ENCODE measurements around the gene AGR2.

The AGR2 gene

GRCh38 chr7:16791905-16792698 is 12.7 kb downstream of the AGR2 start:
- H3K4me3 ChIP-seq (replicated peaks in 1 of 2; ENCODE audit: low read depth in 2 of 2, low read length in 2 of 2), result no peak overlapping the region
- no peak for DNase-seq (ENCODE audit: low read depth in 2 of 2)
- TF ChIP-seq, protein P1, sequence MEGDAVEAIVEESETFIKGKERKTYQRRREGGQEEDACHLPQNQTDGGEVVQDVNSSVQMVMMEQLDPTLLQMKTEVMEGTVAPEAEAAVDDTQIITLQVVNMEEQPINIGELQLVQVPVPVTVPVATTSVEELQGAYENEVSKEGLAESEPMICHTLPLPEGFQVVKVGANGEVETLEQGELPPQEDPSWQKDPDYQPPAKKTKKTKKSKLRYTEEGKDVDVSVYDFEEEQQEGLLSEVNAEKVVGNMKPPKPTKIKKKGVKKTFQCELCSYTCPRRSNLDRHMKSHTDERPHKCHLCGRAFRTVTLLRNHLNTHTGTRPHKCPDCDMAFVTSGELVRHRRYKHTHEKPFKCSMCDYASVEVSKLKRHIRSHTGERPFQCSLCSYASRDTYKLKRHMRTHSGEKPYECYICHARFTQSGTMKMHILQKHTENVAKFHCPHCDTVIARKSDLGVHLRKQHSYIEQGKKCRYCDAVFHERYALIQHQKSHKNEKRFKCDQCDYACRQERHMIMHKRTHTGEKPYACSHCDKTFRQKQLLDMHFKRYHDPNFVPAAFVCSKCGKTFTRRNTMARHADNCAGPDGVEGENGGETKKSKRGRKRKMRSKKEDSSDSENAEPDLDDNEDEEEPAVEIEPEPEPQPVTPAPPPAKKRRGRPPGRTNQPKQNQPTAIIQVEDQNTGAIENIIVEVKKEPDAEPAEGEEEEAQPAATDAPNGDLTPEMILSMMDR (IDR thresholded peaks at IDR 0.05; ENCODE audit: low read depth, low read length), result no peak

GRCh38 chr7:16791071-16791470 is 13.7 kb downstream of the AGR2 start:
- DNase-seq (ENCODE audit: low read depth in 2 of 2), result no peak
- TF ChIP-seq, protein P1 (IDR thresholded peaks at IDR 0.05; ENCODE audit: low read depth, low read length), result no peak
- H3K4me3 ChIP-seq (replicated peaks in 1 of 2; ENCODE audit: low read depth in 2 of 2, low read length in 2 of 2), result no peak overlapping the region

GRCh38 chr7:16787127-16787526 is 17.7 kb downstream of the AGR2 start:
- TF ChIP-seq, protein P1 (IDR thresholded peaks at IDR 0.05; ENCODE audit: low read depth, low read length), result no peak
- no peak for DNase-seq (ENCODE audit: low read depth in 2 of 2)
- H3K4me3 ChIP-seq (replicated peaks in 1 of 2; ENCODE audit: low read depth in 2 of 2, low read length in 2 of 2), result no peak overlapping the region

- no peak for DNase-seq (ENCODE audit: low read depth in 2 of 2)
- TF ChIP-seq, protein P1 (IDR thresholded peaks at IDR 0.05; ENCODE audit: low read depth, low read length), result no peak
- no peak overlapping the region for H3K4me3 ChIP-seq (replicated peaks in 1 of 2; ENCODE audit: low read depth in 2 of 2, low read length in 2 of 2)
Measured at GRCh38 chr7:16786257-16786656, 18.5 kb downstream of the AGR2 start.

DNA sequence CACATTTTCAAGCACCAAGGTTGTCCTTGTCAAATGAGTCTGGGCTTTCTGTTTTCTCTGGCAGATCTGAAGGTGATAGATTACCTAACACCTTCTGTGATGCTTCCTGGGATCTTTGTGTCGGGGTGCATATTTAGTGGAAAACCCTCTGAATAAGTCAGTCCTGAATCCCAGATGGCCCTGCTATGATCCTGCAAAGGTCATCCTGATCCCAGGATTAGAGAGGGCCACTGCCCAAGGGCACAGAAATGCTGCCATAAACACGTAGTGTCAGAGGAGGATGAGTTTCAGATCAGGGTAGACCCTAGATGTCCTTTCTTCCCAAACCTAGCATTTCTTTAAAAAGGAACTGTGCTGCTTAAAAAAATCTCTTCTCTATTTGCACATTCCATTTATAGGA is 19.0 kb downstream of the AGR2 start:
- TF ChIP-seq, protein P1 (IDR thresholded peaks at IDR 0.05; ENCODE audit: low read depth, low read length), result no peak
- no peak overlapping the region for H3K4me3 ChIP-seq (replicated peaks in 1 of 2; ENCODE audit: low read depth in 2 of 2, low read length in 2 of 2)
- no peak for DNase-seq (ENCODE audit: low read depth in 2 of 2)

DNA sequence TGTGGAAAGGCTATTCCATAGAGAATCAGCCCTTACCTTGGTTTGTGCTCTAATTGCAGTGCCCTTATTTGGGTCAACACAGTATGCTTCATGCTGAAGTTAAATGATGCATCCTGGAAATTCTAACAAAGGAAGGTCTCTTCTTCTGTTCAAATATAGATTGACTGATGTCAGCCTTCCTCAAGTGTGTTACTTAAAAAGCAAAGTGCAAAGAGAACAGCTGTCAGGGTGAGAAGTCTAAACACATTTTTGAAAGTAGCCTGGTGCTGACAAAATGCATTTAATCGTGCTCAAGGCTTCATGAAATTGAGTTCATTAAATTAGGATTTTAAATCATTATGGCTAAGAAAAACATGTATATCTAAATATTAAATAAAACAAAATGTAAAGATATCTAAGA is 19.5 kb downstream of the AGR2 start:
- no peak overlapping the region for H3K4me3 ChIP-seq (replicated peaks in 1 of 2; ENCODE audit: low read depth in 2 of 2, low read length in 2 of 2)
- TF ChIP-seq, protein P1 (IDR thresholded peaks at IDR 0.05; ENCODE audit: low read depth, low read length), result no peak
- DNase-seq (ENCODE audit: low read depth in 2 of 2), result no peak

DNA sequence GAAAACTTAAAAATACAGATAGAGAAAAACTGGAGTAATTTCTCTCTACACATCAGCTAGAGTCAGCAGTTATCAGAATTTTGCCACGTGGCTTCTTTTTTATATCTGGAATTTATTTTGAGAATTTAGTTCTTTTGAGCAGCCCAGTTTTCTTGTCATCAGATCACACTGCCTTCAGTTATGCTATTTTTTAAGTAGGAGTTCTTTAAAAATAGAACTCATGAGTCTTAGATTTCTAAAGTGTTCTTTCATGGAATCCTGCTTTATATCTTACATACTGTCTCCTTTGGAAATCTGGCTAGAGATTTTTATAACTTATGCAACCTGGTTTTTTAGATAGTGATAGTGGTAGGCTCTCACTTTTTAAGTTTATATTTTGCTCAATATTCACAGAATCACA is 24.2 kb downstream of the AGR2 start:
- no peak overlapping the region for H3K4me3 ChIP-seq (replicated peaks in 1 of 2; ENCODE audit: low read depth in 2 of 2, low read length in 2 of 2)
- no peak for DNase-seq (ENCODE audit: low read depth in 2 of 2)
- TF ChIP-seq, protein P1 (IDR thresholded peaks at IDR 0.05; ENCODE audit: low read depth, low read length), result no peak

Data from cardiac fibroblast (primary cell).